HG02763 (cell line): ENCODE data around the gene PXMP2.
"Not testable (repeated sequence)": the region's sequence is repeated elsewhere in the genome, so short reads cannot be mapped to it uniquely, and the experiment has no call there.

Source experiments
- ATAC-seq: cut with Tn5 transposase; IDR thresholded peaks from one replicate; pipeline ENCODE4 v1.9.1; 2021; ENCODE audit warnings: mild to moderate bottlenecking, moderate library complexity; ENCODE audit not compliant: unreplicated experiment

PXMP2 gene

DNA sequence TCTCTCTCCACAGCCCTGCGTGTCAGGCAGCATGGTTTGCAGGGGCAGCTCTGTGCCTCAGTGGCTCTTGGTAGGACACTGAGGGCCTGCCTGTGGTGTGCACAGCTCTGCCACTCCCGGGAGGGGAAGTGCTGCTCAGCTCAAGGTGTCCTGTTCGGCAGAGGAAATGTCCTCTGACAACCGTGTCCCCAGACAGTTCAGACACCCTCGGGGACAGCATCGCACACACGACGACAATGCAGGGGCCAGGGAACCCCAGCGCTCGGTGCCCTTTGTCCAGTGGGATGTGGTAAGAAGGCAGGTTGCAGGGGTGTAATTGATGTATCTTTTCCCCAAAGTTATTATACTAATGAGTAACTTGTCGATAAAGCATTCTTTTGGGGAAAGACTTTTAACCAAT, 60.0 kb downstream of the PXMP2 start:
- ATAC-seq, result no peak

- no peak for ATAC-seq
Measured at GRCh38 chr12:132747896-132748295, 60.5 kb downstream of the PXMP2 start.

DNA sequence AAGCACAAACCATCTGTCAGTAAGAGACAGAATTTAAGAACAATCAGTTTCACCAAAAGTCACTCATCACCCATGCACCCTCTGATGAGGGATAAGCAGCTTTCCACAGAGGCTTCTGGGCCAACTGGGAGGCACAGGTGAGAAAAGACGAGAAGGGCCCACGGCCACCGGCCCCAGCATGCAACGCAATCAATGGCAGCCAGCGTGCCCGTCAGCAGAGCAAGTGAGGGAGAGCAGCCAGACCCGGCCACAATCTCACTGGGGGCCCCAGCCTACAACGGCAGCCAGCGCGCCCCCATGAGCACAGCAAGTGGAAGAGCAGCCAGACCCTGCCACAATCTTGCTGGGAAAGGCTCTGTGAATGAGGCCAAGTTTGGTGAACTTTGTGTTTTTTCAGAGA, 60.9 kb downstream of the PXMP2 start:
- ATAC-seq, result no peak

DNA sequence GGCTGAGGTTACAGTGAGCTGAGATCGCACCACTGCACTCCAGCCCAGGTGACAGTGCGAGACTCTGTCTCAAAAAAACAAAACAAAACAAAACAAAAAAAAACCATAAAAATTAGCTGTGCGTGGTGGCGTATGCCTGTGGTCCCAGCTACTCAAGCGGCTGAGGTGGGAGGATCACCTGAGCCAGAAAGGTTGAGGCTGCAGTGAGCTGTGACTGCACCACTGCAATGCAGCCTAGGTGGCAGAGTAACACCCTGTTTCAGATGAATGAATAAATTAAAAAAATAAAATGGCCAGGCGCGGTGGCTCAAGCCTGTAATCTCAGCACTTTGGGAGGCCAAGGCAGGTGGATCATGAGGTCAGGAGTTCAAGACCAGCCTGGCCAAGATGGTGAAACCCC, 66.3 kb downstream of the PXMP2 start:
- ATAC-seq, result not testable (repeated sequence)

- no peak for ATAC-seq
Measured at GRCh38 chr12:132754160-132754932, 67.0 kb downstream of the PXMP2 start.
